B cell (primary cell): Measurements from ENCODE around the gene PAX6.

Experiments
- EZH2 ChIP-seq: IDR thresholded peaks from 2 replicates; pipeline ENCODE4 v1.6.1; 2012; ENCODE audit warnings: borderline replicate concordance, low read depth, mild to moderate bottlenecking, moderate library complexity, low read length; ENCODE audit not compliant: insufficient read depth, poor library complexity, severe bottlenecking
- TF ChIP-seq, protein P1 (sequence below): fragments of 200-600 bp; IDR thresholded peaks from one replicate; pipeline ENCODE4 v1.8.0; 2022; ENCODE audit warnings: antibody characterized with exemption, mild to moderate bottlenecking

DNA sequence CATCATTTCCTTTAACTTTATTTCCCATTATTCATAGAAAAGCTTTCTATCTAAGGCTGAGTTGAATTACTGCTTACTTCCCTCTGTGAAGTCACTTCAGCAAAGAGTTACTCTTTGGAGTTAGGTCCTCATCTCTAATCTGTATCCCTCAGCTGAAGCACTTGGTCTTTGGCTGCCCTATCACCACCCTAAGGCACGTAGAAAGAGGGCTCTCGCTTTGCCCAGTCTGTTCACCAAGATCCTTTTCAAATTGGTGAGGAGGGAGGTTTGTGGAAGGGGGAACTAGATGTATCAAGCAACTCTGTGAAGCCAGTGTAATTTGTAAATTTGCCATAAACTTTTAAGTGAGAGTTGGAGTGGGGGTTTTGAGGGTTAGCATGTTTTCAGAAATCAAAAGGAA is 43.4 kb downstream of the PAX6 start:
- TF ChIP-seq, protein P1, sequence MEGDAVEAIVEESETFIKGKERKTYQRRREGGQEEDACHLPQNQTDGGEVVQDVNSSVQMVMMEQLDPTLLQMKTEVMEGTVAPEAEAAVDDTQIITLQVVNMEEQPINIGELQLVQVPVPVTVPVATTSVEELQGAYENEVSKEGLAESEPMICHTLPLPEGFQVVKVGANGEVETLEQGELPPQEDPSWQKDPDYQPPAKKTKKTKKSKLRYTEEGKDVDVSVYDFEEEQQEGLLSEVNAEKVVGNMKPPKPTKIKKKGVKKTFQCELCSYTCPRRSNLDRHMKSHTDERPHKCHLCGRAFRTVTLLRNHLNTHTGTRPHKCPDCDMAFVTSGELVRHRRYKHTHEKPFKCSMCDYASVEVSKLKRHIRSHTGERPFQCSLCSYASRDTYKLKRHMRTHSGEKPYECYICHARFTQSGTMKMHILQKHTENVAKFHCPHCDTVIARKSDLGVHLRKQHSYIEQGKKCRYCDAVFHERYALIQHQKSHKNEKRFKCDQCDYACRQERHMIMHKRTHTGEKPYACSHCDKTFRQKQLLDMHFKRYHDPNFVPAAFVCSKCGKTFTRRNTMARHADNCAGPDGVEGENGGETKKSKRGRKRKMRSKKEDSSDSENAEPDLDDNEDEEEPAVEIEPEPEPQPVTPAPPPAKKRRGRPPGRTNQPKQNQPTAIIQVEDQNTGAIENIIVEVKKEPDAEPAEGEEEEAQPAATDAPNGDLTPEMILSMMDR = no peak
- TF ChIP-seq EZH2 = no peak
